NT2/D1 (cell line): ENCODE measurements around the gene ZBTB8OS.
"Not testable (repeated sequence)": the region's sequence is repeated elsewhere in the genome, so short reads cannot be mapped to it uniquely, and the experiment has no call there.

Source experiments
- DNase-seq: peaks from one replicate; pipeline ENCODE4 v3.0.0-alpha.2; 2011; ENCODE audit warnings: low read depth, low spot score
- H3K27me3 ChIP-seq: 2 replicates; pipeline ENCODE4 v1.6.0; 2011; ENCODE audit warnings: mild to moderate bottlenecking; ENCODE audit not compliant: insufficient read length, insufficient read depth
- H3K36me3 ChIP-seq: 2 replicates; pipeline ENCODE4 v1.6.1; 2011; ENCODE audit warnings: mild to moderate bottlenecking, low read length, mixed read lengths; ENCODE audit not compliant: insufficient read depth, insufficient read length
- H3K4me1 ChIP-seq: 2 replicates; pipeline ENCODE4 v1.5.1; 2011; ENCODE audit not compliant: insufficient read depth, insufficient read length
- H3K4me3 ChIP-seq: 2 replicates; pipeline ENCODE4 v1.5.1; 2011; ENCODE audit warnings: low read depth; ENCODE audit not compliant: insufficient read length
- H3K9ac ChIP-seq: 2 replicates; pipeline ENCODE4 v1.6.0; 2011; ENCODE audit warnings: low read depth; ENCODE audit not compliant: insufficient read length
- H3K9me3 ChIP-seq: 2 replicates; pipeline ENCODE4 v1.5.1; 2011; ENCODE audit warnings: mild to moderate bottlenecking, low read length; ENCODE audit not compliant: insufficient read depth
- SUZ12 ChIP-seq: IDR thresholded peaks from 2 replicates; pipeline ENCODE4 v1.6.1; 2011; ENCODE audit not compliant: insufficient read length, insufficient read depth; ENCODE audit errors: extremely low read depth
- YY1 ChIP-seq: IDR thresholded peaks from 2 replicates; pipeline ENCODE4 v1.6.1; 2011; ENCODE audit not compliant: insufficient read length, insufficient read depth
- ZNF274 ChIP-seq: IDR thresholded peaks from 2 replicates; pipeline ENCODE4 v1.6.1; 2011; ENCODE audit warnings: mild to moderate bottlenecking, low read depth, low read length

The ZBTB8OS gene

GRCh38 chr1:32650248-32650751 is at the start of gene ZBTB8OS:
TSS of gene ZBTB8OS (minus strand) at chr1:32650550. CDS start at chr1:32650529, 21 bp downstream.
- H3K9ac ChIP-seq: peak within 1 kb of the TSS; percentile 95
- no peaks in the 10 kb centered on the region for H3K9me3 ChIP-seq
- TF ChIP-seq SUZ12: no peak
- TF ChIP-seq ZNF274: no peak
- peak; percentile 69 for TF ChIP-seq YY1
- DNase-seq: peak; percentile 93
- H3K4me3 ChIP-seq: peak within 1 kb of the TSS; percentile 96
- no peaks in the 10 kb centered on the region for H3K4me1 ChIP-seq
- H3K36me3 ChIP-seq: peaks cover 52% of the 10 kb centered on the region
- H3K27me3 ChIP-seq: no peaks in the 10 kb centered on the region

- Histone ChIP-seq H3K4me1 (peaks cover 16% of the 10 kb centered on the region), H3K36me3 (peaks cover 26% of the 10 kb centered on the region)
- not testable (repeated sequence) for H3K27me3 ChIP-seq, DNase-seq, H3K9me3 ChIP-seq, H3K9ac ChIP-seq, H3K4me3 ChIP-seq
These were observed 46.6 kb upstream of the ZBTB8OS start for GRCh38 chr1:32696996-32697395.

GRCh38 chr1:32696041-32696440 is 45.7 kb upstream of the ZBTB8OS start:
- Histone ChIP-seq H3K27me3 (no peaks in the 10 kb centered on the region), H3K9ac (no peak overlapping the region), H3K4me3 (no peak overlapping the region), H3K4me1 (peaks cover 8% of the 10 kb centered on the region), H3K36me3 (peaks cover 26% of the 10 kb centered on the region), H3K9me3 (no peaks in the 10 kb centered on the region)
- no peak for DNase-seq
- TF ChIP-seq SUZ12 (no peak), ZNF274 (no peak), YY1 (no peak)

- Histone ChIP-seq H3K36me3 (peaks cover 26% of the 10 kb centered on the region), H3K27me3 (no peaks in the 10 kb centered on the region), H3K4me3 (no peak overlapping the region), H3K9me3 (no peaks in the 10 kb centered on the region), H3K9ac (no peak overlapping the region), H3K4me1 (peaks cover 8% of the 10 kb centered on the region)
- no peak for DNase-seq
- TF ChIP-seq SUZ12 (no peak), YY1 (no peak), ZNF274 (no peak)
These were observed 45.0 kb upstream of the ZBTB8OS start for GRCh38 chr1:32695098-32695904.

- DNase-seq: no peak
- H3K9ac ChIP-seq: no peak overlapping the region
- no peaks in the 10 kb centered on the region for H3K9me3 ChIP-seq
- peaks cover 26% of the 10 kb centered on the region for H3K36me3 ChIP-seq
- no peak for TF ChIP-seq SUZ12
- TF ChIP-seq YY1: no peak
- TF ChIP-seq ZNF274: no peak
- H3K4me3 ChIP-seq: no peak overlapping the region
- H3K27me3 ChIP-seq: no peaks in the 10 kb centered on the region
- H3K4me1 ChIP-seq: peaks cover 8% of the 10 kb centered on the region
These were observed 43.3 kb upstream of the ZBTB8OS start for GRCh38 chr1:32693455-32694174.

GRCh38 chr1:32686387-32686786 is 36.0 kb upstream of the ZBTB8OS start:
- peaks cover 53% of the 10 kb centered on the region for H3K36me3 ChIP-seq
- no peak for TF ChIP-seq ZNF274
- TF ChIP-seq SUZ12: no peak
- no peak overlapping the region for H3K9ac ChIP-seq
- H3K4me3 ChIP-seq: no peak overlapping the region
- DNase-seq: no peak
- H3K9me3 ChIP-seq: no peaks in the 10 kb centered on the region
- no peaks in the 10 kb centered on the region for H3K4me1 ChIP-seq
- H3K27me3 ChIP-seq: no peaks in the 10 kb centered on the region

GRCh38 chr1:32685498-32685897 is 35.1 kb upstream of the ZBTB8OS start:
- Histone ChIP-seq H3K9me3 (no peaks in the 10 kb centered on the region), H3K9ac (no peak overlapping the region), H3K27me3 (no peaks in the 10 kb centered on the region), H3K4me3 (no peak overlapping the region), H3K36me3 (peaks cover 62% of the 10 kb centered on the region), H3K4me1 (no peaks in the 10 kb centered on the region)
- TF ChIP-seq SUZ12 (no peak), ZNF274 (no peak), YY1 (no peak)
- no peak for DNase-seq
